ENCODE measurements around the gene HACD4. TPM values are rescaled to one million over a fixed set of nuclear protein-coding genes. Genes with fewer than 3 reads are reported as not detected.

The HACD4 gene
- total RNA-seq, 1 experiment from 2014 or later, result 1.2 TPM

- Mint-ChIP-seq H3K36me3 (no peaks in the 10 kb centered on the region), H3K27me3 (ENCODE audit: low read depth) (no peaks in the 10 kb centered on the region), H3K4me1 (peaks cover 8% of the 10 kb centered on the region), H3K9me3 (peaks cover 11% of the 10 kb centered on the region), H3K27ac (no peak overlapping the region), H3K4me3 (no peak overlapping the region)
- no peak for DNase-seq (ENCODE audit: low spot score)
- ChIA-PET POLR2A (no interaction called here), CTCF (interaction anchor here (0.6 to 2.6 kb wide), 16 partner anchors 8 to 1187 kb away, joined by 3 to 18 read pairs (median 4); partner anchors contain the start of genes HACD4 and MLLT3)
- ATAC-seq, result peak; percentile 58
- TF ChIP-seq CREM (CRISPR knock-in tag; IDR thresholded peaks at IDR 0.05) (no peak), TCF7 (CRISPR knock-in tag; IDR thresholded peaks at IDR 0.05; ENCODE audit: low read depth) (no peak), IRF1 (CRISPR knock-in tag; IDR thresholded peaks at IDR 0.05) (no peak), GABPB1 (CRISPR knock-in tag; IDR thresholded peaks at IDR 0.05) (no peak), ZNF416 (CRISPR knock-in tag; IDR thresholded peaks at IDR 0.05) (no peak), TP53 (CRISPR knock-in tag; IDR thresholded peaks at IDR 0.05) (no peak), FOXP4 (CRISPR knock-in tag; IDR thresholded peaks at IDR 0.05) (no peak), ZNF232 (CRISPR knock-in tag; IDR thresholded peaks at IDR 0.05) (no peak), MXD4 (CRISPR knock-in tag; IDR thresholded peaks at IDR 0.05; ENCODE audit: borderline replicate concordance) (no peak), ZBTB21 (CRISPR knock-in tag; IDR thresholded peaks at IDR 0.05; ENCODE audit: borderline replicate concordance) (no peak), ZBTB43 (CRISPR knock-in tag; IDR thresholded peaks at IDR 0.05) (no peak)
Observed at GRCh38 chr9:21078702-21079101, 47.3 kb upstream of the HACD4 start.

- Mint-ChIP-seq H3K4me1 (peaks cover 12% of the 10 kb centered on the region), H3K27me3 (ENCODE audit: low read depth) (no peaks in the 10 kb centered on the region), H3K4me3 (no peak within 1 kb of the TSS), H3K36me3 (no peaks in the 10 kb centered on the region), H3K27ac (no peak within 1 kb of the TSS), H3K9me3 (peaks cover 11% of the 10 kb centered on the region)
- DNase-seq (ENCODE audit: low spot score) (no peak), ATAC-seq (no peak)
- TF ChIP-seq EMX1 (CRISPR knock-in tag; IDR thresholded peaks at IDR 0.05), result no peak
- no peak for TF ChIP-seq SMAD3 (CRISPR knock-in tag; IDR thresholded peaks at IDR 0.05; ENCODE audit: borderline replicate concordance)
- no peak for TF ChIP-seq HMGXB4 (CRISPR knock-in tag; IDR thresholded peaks at IDR 0.05)
- TF ChIP-seq ATF6 (CRISPR knock-in tag; IDR thresholded peaks at IDR 0.05), result no peak
- TF ChIP-seq ZNF219 (CRISPR knock-in tag; IDR thresholded peaks at IDR 0.05; ENCODE audit: borderline replicate concordance), result no peak
- no peak for TF ChIP-seq HMGA2 (CRISPR knock-in tag; IDR thresholded peaks at IDR 0.05)
- TF ChIP-seq E2F5 (CRISPR knock-in tag; IDR thresholded peaks at IDR 0.05), result no peak
- no peak for TF ChIP-seq ZNF512 (CRISPR knock-in tag; IDR thresholded peaks at IDR 0.05; ENCODE audit: borderline replicate concordance)
- no peak for TF ChIP-seq TCF7 (CRISPR knock-in tag; IDR thresholded peaks at IDR 0.05; ENCODE audit: low read depth)
- TF ChIP-seq SOX15 (CRISPR knock-in tag; IDR thresholded peaks at IDR 0.05), result no peak
- no peak for TF ChIP-seq FOXK1 (CRISPR knock-in tag; IDR thresholded peaks at IDR 0.05)
- ChIA-PET POLR2A (no interaction called here), CTCF (interaction anchor here (1.3 to 2.6 kb wide), 3 partner anchors 31 to 46 kb away, joined by 4 to 18 read pairs (median 6); partner anchors contain the start of gene HACD4)
Observed at GRCh38 chr9:21077781-21078180, 46.3 kb upstream of the HACD4 start, which contains the start of gene IFNB1. Gene IFNB1, minus strand, starts transcription at chr9:21077942. Its CDS starts 73 bp downstream, at chr9:21077869.

Measured in WTC11 (cell line).